ENCODE results near the gene MRPL42.
"Not testable (repeated sequence)": the region's sequence is repeated elsewhere in the genome, so short reads cannot be mapped to it uniquely, and the experiment has no call there.

MRPL42 gene

GRCh38 chr12:93443576-93443975, 23.7 kb upstream of the MRPL42 start:
- DNase-seq (ENCODE audit: low spot score) (no peak), FAIRE-seq (no peak)

DNA sequence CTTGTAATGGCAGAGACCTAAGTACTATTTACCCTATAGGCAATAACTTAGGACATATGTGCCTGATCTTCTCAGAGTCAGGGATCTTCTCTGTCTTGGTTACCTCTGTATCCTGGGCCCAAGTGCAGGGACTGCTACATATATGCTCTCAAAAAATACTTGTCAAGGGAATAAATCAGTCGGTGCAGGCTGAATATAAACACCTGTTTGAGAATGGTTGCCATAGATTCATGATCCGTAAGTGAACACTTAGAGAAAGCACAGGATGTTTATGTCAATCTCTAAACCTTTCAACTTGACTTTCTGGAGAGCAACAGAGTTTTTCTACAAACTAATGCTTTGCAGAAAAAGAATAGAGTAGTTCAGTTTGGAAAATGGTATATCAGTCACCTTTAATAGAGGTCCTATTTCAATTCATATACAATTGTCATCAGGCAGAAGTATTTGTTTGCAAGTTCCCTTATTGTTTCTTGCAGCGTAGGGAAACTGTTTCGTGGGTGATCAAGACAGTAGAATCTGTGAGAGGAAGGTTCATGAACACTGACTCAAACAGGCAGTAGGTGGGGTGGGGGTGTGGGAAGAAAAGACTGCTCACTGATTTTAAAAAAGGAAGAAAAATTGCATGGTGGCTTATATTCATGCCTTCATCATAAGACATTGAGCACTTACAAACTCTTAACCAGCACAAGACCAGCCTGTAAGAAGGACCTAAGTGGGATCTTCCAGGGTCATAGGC, 19.6 kb upstream of the MRPL42 start:
- no peak for FAIRE-seq
- DNase-seq (ENCODE audit: low spot score), result no peak

- DNase-seq (ENCODE audit: low spot score) (no peak), FAIRE-seq (no peak)
Observed at GRCh38 chr12:93448796-93449195, 18.5 kb upstream of the MRPL42 start.

DNA sequence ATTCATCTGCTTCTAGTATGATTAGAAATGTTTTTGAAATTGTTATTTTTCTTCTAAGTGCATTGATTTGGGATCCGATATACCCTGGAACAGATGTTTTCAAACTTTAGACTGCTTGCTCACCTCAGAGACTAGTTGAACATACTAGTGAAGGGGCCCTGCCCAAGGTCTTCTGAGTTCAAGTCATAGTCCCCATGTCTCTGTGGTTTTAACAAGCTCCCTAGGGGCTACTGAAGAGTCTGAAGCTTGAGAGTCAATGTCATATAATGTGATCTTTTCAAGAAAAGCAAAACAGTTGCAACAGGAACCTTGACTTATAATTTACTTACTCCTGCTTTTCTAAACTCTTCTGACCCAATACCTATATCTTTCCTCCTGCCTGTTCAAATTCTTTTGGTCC, 18.0 kb upstream of the MRPL42 start:
- DNase-seq (ENCODE audit: low spot score), result no peak
- no peak for FAIRE-seq

GRCh38 chr12:93451423-93452158, 15.7 kb upstream of the MRPL42 start:
- no peak for FAIRE-seq
- no peak for DNase-seq (ENCODE audit: low spot score)

GRCh38 chr12:93453633-93454032, 13.7 kb upstream of the MRPL42 start:
- FAIRE-seq (no peak), DNase-seq (ENCODE audit: low spot score) (peak; percentile 47)

GRCh38 chr12:93456077-93456476, 11.2 kb upstream of the MRPL42 start:
- DNase-seq (ENCODE audit: low spot score) (no peak), FAIRE-seq (no peak)

DNA sequence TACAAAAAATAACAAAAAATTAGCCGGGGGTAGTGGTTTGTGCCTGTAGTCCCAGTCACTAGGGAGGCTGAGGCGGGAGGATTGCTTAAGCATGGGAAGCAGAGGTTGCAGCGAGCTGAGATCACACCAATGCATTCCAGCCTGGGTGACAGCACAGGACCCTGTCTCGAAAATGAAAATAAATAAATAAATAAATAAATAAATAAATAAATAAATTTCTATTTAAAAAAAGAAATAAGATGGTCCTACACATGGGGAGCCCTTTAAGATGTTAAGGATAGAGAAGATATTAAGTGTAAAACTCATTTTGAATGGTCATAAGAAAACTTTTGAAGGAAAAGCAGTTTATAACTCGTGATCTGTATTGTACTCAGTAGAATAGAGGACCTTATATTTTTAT, 8.2 kb upstream of the MRPL42 start:
- FAIRE-seq (no peak), DNase-seq (ENCODE audit: low spot score) (no peak)

DNA sequence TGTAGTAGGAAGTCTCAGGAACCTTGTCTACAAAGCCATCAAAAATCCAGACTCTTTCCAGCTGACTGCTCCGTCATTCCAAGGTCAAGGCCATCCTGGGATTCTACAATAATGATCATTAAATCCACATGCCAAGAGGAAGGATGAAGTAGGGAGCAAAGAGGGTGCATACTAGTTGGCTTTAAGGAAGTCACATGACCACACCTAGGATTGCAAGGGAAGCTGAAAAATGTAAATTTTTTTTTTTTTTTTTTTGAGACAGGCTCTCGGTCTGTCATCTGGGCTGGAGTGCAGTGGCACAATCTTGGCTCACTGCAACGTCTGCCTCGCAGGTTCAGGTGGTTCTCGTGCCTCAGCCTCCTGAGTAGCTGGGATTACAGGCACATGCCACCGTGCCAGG, 7.3 kb upstream of the MRPL42 start:
- FAIRE-seq (no peak), DNase-seq (ENCODE audit: low spot score) (no peak)

- no peak for FAIRE-seq
- no peak for DNase-seq (ENCODE audit: low spot score)
Observed at GRCh38 chr12:93460902-93461301, 6.4 kb upstream of the MRPL42 start.

- FAIRE-seq, result no peak
- no peak for DNase-seq (ENCODE audit: low spot score)
Observed at GRCh38 chr12:93461503-93461902, 5.8 kb upstream of the MRPL42 start.

DNA sequence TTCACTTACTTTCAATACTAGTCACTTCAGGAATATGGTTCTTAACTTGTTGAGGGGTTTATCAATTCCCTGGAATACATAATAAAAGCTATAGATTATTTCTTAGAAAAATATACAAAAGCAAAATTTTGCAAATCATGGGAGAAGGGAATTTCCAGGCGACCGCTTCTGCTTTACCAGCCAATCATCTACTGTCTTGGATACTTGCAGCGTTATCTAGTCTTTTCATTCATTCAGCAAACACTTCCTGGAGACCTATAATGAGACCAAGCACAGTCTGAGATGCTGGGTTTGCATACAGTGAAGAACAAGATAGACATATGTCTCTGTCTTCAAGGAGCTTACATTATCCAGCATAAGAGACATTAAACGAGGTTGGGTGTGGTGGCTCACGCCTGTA, 1.5 kb upstream of the MRPL42 start:
- DNase-seq (ENCODE audit: low spot score) (no peak), FAIRE-seq (no peak)

GRCh38 chr12:93466625-93467350, 526 bp upstream of the MRPL42 start:
- FAIRE-seq, result no peak
- DNase-seq (ENCODE audit: low spot score), result no peak

DNA sequence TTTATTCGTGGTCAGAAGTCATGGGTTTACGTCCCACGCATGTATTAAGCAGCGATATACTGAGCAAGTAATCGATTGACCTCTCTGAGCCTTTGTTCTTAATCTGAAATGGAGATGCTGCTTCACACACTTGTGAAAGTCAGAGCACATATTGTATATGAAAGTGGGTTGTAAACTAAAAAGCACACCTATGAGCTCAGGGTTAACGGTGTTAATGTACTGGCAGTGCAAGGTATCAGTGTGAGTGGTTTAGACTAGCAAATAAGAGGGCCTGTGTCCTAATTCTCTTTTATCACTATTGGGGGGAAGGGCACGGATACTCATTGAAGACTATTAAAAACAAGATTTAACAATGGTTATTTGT, 676 bp downstream of the MRPL42 start:
- no peak for DNase-seq (ENCODE audit: low spot score)
- FAIRE-seq, result no peak

DNA sequence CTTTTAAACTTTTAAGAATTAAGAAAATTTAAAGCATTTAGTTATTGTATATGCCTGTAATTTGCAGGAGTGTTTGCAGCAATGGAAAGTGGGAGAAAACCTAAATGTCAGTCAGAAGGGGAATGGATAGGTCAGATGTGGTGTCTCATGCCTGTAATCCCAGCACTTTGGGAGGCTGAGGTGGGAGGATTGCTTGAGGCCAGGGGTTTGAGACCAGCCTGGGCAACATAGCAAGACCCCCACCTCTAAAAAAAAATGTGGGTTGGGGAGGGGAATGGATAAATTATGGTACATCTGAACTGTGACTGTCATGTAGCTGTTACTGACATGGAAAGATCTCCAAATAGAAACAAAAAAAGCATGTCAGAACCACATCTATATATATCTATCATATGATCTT, 2.1 kb downstream of the MRPL42 start:
- FAIRE-seq (no peak), DNase-seq (ENCODE audit: low spot score) (no peak)

DNA sequence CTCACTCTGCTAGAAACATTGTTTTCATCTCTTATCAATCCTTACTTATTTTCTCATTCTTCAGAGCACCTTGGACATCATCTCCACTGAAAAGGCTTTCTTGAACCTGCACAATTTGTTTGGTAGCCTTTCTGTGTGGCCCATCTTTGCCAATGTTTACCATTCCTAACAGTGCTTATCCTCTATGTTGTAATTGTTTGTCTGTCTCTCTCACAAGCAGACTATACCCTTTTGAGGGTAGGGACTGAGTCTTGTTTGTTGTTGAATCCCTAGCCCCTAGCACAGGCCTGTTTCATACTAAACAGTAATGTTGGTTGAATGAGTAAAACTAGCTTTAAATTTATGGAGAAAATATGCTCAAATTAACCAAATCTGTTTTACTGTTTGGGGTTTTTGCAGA, 9.2 kb downstream of the MRPL42 start:
- no peak for FAIRE-seq

DNA sequence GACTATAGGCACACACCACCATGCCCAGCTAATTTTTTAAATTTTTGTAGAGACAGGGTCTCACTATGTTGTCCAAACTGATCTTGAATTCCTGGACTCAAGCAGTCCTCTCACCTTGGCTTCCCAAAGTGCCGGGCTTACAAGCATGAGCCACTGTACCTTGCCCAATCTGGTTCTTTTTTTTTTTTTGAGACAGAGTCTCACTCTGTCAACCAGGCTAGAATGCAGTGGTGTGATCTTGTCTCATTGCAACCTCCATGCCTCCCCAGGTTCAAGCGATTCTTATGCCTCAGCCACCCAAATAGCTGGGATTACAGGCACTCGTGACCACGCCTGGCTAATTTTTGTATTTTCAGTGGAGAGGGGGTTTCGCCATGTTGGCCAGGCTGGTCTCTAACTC, 15.4 kb downstream of the MRPL42 start:
- DNase-seq (ENCODE audit: low spot score) (no peak), FAIRE-seq (no peak)

More for the DNA sequence above, 9.2 kb downstream of the MRPL42 start:
- no peak for DNase-seq (ENCODE audit: low spot score)

- peak; percentile 31 for FAIRE-seq
- no peak for DNase-seq (ENCODE audit: low spot score)
Observed at GRCh38 chr12:93483151-93483807, 16.0 kb downstream of the MRPL42 start.

DNA sequence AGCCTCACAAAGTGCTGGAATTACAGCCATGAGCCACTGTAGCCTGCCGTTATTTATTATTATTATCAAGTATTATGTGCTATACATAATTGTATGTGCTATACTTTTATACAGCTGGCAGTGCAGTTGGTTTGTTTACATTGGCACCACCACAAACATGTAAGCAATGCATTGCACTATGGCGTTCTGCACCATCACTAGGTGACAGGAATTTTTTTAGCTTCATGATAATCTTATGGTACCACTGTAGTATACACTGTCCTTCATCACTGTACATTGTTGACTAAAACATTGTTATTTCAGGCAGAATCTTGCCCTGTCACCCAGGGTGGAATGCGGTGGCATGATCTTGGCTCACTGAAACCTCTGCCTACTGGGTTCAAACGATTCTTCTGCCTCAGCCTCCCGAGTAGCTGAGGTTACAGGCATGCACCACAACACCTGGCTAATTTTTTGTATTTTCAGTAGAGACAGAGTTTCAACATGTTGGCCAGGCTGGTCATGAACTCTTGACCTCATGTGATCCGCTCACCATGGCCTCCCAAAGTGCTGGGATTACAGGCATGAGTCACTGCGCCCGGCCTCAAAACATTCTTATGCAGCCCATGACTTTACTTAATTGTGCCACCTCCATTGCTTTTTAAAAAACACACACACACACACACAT, 17.1 kb downstream of the MRPL42 start:
- FAIRE-seq, result no peak
- DNase-seq (ENCODE audit: low spot score), result no peak

DNA sequence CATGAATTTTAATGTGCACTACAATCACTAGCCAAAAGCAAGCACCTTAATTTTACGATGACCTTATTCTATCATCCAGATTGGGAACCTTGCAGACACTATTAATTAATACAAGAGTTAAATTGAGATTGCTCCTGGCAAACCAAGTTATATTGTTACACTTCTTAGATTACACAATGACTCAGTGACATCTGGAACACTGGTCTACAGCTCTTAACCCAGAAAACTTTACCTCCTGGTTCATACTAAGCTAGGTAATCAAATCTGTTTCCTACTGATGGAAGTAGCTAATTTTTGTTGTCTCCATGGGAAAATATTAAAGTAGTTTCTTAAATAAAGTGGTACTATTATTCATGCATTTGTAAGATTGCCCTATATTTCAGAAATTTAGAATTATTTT, 25.5 kb downstream of the MRPL42 start:
- DNase-seq (ENCODE audit: low spot score); FAIRE-seq: not testable (repeated sequence)

DNA sequence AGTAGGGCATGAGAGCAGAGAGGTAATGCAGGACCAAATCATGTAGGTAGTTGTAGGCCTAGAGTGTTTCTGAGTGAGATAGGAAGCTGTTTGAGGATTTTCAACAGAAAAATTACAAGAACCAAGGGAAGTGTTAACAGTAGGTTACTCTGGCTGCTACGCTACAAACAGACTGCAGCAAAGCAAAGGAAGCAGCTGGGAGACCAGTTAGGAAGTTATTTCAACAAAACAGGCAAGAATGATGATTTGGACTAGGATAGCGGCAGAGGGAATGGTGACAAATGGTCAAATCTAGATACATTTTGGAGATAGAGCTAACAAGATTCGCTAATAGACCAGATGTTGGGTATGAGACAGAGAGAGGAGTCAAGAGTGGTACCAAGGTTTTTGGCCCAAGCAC, 26.8 kb downstream of the MRPL42 start:
- DNase-seq (ENCODE audit: low spot score) (no peak), FAIRE-seq (no peak)

All from RCC 7860 (cell line).